Measurements from ENCODE around the gene CRYGB. TPM values are rescaled to one million over a fixed set of nuclear protein-coding genes. Genes with fewer than 3 reads are reported as not detected.

CRYGB gene
- total RNA-seq, 1 experiment from 2014 or later, result not detected

DNA sequence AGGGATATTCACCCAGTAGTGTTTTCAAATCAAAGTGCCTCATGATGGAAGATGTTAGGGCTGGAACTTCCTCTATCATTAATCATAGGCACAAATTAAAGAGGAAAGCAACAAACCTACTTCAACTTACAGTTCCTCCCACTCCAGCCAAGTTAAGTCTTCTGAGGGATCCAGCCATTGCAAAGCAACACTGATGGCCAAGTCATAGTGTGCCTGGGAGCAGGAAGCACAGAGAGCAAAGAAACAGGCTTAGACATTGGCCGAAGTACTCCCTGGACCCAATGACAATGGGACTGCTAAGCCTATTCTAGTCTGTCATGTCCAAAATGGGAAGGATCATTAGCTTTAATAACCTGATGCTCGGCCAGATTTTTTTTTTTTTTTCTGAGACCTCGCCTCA, 36.9 kb upstream of the CRYGB start:
- H3K79me2 ChIP-seq (ENCODE audit: insufficient read depth, low read length), result no peaks in the 10 kb centered on the region
- H3K27me3 ChIP-seq (ENCODE audit: insufficient read depth, low read length), result no peaks in the 10 kb centered on the region
- no peak overlapping the region for H2AFZ ChIP-seq (ENCODE audit: low read depth, low read length, poor library complexity, severe bottlenecking)
- H3K9me3 ChIP-seq (ENCODE audit: control insufficient read depth in 1 of 2, insufficient read depth in 1 of 2, low read depth in 1 of 2, low read length in 2 of 2), result no peaks in the 10 kb centered on the region
- no peak overlapping the region for H3K27ac ChIP-seq (ENCODE audit: low read depth, low read length)
- no TSS peak for BruUV-seq (replicated peaks)
- ChIA-PET CTCF (no interaction called here), POLR2A (no interaction called here), RAD21 (ENCODE audit: low non-redundant PET in 1 of 2, low total read pairs in 2 of 2, uncharacterized antibody in 2 of 2, unreplicated experiment in 2 of 2) (no interaction called here)
- DNase-seq (ENCODE audit: low read depth, low spot score) (no peak), ATAC-seq (no peak)
- H3K36me3 ChIP-seq (ENCODE audit: control insufficient read depth in 1 of 2, insufficient read depth in 2 of 2, low read length in 2 of 2), result no peaks in the 10 kb centered on the region
- no peak overlapping the region for H3K4me3 ChIP-seq (replicated peaks in 1 of 2; ENCODE audit: low read depth in 1 of 2, low read length in 2 of 2)
- H4K20me1 ChIP-seq (ENCODE audit: insufficient read depth), result no peaks in the 10 kb centered on the region
- intact Hi-C loops (cut with micrococcal nuclease), result no loop called here
- no peak overlapping the region for H3K4me2 ChIP-seq (ENCODE audit: low read length)
- no peak overlapping the region for H3K9ac ChIP-seq (ENCODE audit: low read length)
- peaks cover 6 to 15% of the 10 kb centered on the region in 2 experiments; a peak in 3 of 4 replicates for H3K4me1 ChIP-seq (ENCODE audit: control insufficient read depth in 1 of 2, insufficient read depth in 2 of 2, low read length in 2 of 2)
- TF ChIP-seq, protein P1, sequence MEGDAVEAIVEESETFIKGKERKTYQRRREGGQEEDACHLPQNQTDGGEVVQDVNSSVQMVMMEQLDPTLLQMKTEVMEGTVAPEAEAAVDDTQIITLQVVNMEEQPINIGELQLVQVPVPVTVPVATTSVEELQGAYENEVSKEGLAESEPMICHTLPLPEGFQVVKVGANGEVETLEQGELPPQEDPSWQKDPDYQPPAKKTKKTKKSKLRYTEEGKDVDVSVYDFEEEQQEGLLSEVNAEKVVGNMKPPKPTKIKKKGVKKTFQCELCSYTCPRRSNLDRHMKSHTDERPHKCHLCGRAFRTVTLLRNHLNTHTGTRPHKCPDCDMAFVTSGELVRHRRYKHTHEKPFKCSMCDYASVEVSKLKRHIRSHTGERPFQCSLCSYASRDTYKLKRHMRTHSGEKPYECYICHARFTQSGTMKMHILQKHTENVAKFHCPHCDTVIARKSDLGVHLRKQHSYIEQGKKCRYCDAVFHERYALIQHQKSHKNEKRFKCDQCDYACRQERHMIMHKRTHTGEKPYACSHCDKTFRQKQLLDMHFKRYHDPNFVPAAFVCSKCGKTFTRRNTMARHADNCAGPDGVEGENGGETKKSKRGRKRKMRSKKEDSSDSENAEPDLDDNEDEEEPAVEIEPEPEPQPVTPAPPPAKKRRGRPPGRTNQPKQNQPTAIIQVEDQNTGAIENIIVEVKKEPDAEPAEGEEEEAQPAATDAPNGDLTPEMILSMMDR (IDR thresholded peaks at IDR 0.05 in 2 of 3, conservative IDR thresholded peaks at IDR 0.05 in 1 of 3; ENCODE audit: borderline replicate concordance in 1 of 3, insufficient read depth in 1 of 3, low read depth in 2 of 3, low read length in 2 of 3), result no peak
- TF ChIP-seq SP1 (IDR thresholded peaks at IDR 0.05; ENCODE audit: low read depth), result no peak
- no peak for TF ChIP-seq SRF (IDR thresholded peaks at IDR 0.05; ENCODE audit: low read depth)
- TF ChIP-seq, protein P2, sequence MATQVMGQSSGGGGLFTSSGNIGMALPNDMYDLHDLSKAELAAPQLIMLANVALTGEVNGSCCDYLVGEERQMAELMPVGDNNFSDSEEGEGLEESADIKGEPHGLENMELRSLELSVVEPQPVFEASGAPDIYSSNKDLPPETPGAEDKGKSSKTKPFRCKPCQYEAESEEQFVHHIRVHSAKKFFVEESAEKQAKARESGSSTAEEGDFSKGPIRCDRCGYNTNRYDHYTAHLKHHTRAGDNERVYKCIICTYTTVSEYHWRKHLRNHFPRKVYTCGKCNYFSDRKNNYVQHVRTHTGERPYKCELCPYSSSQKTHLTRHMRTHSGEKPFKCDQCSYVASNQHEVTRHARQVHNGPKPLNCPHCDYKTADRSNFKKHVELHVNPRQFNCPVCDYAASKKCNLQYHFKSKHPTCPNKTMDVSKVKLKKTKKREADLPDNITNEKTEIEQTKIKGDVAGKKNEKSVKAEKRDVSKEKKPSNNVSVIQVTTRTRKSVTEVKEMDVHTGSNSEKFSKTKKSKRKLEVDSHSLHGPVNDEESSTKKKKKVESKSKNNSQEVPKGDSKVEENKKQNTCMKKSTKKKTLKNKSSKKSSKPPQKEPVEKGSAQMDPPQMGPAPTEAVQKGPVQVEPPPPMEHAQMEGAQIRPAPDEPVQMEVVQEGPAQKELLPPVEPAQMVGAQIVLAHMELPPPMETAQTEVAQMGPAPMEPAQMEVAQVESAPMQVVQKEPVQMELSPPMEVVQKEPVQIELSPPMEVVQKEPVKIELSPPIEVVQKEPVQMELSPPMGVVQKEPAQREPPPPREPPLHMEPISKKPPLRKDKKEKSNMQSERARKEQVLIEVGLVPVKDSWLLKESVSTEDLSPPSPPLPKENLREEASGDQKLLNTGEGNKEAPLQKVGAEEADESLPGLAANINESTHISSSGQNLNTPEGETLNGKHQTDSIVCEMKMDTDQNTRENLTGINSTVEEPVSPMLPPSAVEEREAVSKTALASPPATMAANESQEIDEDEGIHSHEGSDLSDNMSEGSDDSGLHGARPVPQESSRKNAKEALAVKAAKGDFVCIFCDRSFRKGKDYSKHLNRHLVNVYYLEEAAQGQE (IDR thresholded peaks at IDR 0.05; ENCODE audit: low read depth), result no peak
- no peak for TF ChIP-seq ZNF274 (IDR thresholded peaks at IDR 0.05; ENCODE audit: low read depth, low read length)
- TF ChIP-seq TCF7L2 (IDR thresholded peaks at IDR 0.05; ENCODE audit: borderline replicate concordance, extremely low read depth, insufficient read depth, insufficient read length), result no peak
- TF ChIP-seq CEBPB (IDR thresholded peaks at IDR 0.05; ENCODE audit: low read depth), result no peak
- no peak for TF ChIP-seq EGR1 (IDR thresholded peaks at IDR 0.05; ENCODE audit: low read depth)
- TF ChIP-seq YY1 (IDR thresholded peaks at IDR 0.05; ENCODE audit: extremely low read depth, insufficient replicate concordance, low read depth, low read length), result no peak
- no peak for TF ChIP-seq EZH2phosphoT487 (IDR thresholded peaks at IDR 0.05; ENCODE audit: borderline replicate concordance)
- H3K9me2 ChIP-seq (ENCODE audit: insufficient read depth), result no peaks in the 10 kb centered on the region
